Sciatic nerve (tissue), 2 donors: Measurements from ENCODE around the gene LAX1. TPM values are rescaled to one million over a fixed set of nuclear protein-coding genes. Genes with fewer than 3 reads are reported as not detected.
A peak's percentile ranks its signal among the peaks of the same experiment; 100 is the strongest.
"Not testable (repeated sequence)": the region's sequence is repeated elsewhere in the genome, so short reads cannot be mapped to it uniquely, and the experiment has no call there.

Experiments used
- ATAC-seq: fragments of 200-7000 bp; cut with Tn5 transposase; one replicate; pipeline ENCODE4 v1.9.1; 2020; ENCODE audit warnings: mild to moderate bottlenecking, moderate library complexity
- DNase-seq: peaks from one replicate; pipeline ENCODE4 v3.0.0-alpha.2; 2020; ENCODE audit warnings: low spot score
- intact Hi-C: fragments of 100-400 bp; cut with DNase I; formaldehyde crosslinking; loops from one replicate; pipeline ENCODE4 v1.14.2; 2022
- total RNA-seq: library from RNA; stranded (reverse); fragmentation: NEBNext Ultra II Directional; extraction: Animal tissue kit (Norgen Biotek cat#: 25700); gene quantifications from one replicate; pipeline ENCODE4 v1.2.1, GENCODE V29; 2021
- donor health status: DM: no; HTN: no; CAD: no.
- donor health status: DM: no; HTN: no; CAD: no.

LAX1 gene, protein sequence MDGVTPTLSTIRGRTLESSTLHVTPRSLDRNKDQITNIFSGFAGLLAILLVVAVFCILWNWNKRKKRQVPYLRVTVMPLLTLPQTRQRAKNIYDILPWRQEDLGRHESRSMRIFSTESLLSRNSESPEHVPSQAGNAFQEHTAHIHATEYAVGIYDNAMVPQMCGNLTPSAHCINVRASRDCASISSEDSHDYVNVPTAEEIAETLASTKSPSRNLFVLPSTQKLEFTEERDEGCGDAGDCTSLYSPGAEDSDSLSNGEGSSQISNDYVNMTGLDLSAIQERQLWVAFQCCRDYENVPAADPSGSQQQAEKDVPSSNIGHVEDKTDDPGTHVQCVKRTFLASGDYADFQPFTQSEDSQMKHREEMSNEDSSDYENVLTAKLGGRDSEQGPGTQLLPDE
- 1.6 TPM for total RNA-seq

DNA sequence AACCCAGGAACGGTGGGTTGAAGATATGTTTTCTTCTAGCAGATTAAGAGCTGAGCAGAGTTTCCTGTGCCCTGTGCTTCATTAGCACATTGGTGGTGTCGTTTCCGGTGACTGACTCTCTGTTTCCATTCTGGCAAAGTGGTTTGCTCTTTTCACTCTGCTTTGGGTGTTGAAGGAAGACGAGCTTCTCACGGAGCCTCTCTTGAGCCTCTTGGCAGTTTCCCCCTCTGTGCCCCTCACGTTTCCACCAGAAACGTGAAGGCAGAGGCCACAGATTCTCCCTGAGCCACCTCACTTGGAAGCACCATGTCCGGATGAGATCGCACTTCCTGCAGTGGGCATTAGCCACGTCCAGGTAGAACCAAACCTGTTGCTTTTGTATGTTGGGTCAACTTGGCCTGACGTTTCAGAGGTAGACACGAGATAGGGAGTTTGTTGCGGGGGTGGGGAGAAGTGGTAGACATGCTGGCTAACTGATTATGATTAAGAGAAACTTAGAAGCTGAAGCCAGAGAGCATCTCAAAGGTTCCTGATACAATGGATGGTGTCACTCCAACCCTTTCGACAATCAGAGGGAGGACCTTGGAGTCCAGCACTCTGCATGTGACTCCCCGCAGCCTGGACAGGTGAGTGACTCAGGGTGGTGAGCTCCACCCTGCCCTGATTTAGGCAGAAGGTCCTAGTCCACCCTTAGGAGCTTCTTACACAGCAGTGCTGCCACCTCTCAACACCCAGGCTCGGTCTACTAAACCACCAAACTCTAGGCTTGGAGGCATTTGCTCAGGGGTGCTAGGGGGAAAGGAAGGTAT is at the start of gene LAX1:
Gene LAX1 (plus strand): TSS at position 155 of the 809 bp plus-strand sequence. CDS start 383 bp downstream, at position 538.
- DNase-seq = no peak
- ATAC-seq = no peak
- intact Hi-C loops = loop anchor here (10.0 kb wide), 1 partner anchor 1490 kb away; no protein-coding TSS in a partner anchor

DNA sequence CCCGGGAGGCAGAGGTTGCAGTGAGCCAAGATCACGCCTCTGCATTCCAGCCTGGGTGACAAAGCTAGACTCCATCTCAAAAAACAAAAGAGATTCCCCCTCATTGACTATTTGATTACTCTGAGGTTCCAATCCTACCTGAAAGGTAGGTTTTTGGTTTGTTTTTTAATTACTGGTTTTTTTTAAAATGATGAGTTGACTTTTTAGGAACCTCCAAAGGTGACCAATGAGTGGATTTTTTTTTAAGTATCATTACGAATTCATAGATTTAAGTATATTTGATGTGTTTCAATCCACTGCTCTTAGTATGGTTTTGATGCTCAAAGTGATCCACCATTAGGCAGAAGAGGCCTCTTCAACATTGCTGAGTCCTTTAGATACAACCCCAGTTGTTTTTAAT is 47.9 kb upstream of the LAX1 start:
- intact Hi-C loops = no loop called here
- DNase-seq (no peak), ATAC-seq (no peak)

DNA sequence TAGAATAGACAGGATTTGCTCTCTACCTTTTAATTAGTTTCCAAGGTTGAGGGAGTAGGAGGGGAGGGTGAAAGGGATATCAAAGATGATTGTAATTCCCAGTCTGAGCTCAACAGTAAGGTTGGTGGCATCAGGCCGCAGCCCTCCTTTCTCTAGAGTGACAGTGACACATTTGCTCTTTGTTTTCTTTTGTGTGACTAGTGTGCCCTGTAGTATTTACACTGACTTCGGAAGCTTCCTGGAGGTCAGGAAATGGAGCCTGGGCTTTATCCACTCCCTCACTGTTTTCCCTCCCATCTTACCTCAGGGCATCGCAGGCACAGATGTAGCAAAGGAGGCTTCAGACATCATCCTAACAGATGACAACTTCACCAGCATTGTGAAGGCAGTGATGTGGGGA is 44.7 kb upstream of the LAX1 start:
- DNase-seq (no peak), ATAC-seq (no peak)
- intact Hi-C loops = no loop called here

DNA sequence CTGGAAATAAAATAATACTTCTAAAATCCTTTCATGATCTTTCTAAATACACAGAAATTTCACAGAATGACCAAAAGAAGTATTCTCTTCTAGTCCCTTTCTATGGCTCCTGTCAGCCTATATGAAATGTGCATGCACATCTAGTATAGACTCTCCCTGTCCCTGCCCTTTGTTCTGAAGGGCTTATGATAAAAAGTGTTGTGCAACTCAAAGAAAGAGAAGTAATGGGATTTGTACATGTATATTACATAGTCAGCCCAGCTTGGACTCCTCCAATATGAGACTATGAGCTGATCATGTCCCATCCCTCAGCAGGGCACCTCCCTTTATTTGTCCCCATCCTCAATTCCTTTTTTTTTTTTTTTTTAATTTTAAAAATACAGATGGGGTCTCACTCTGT is 42.1 kb upstream of the LAX1 start:
- no peak for ATAC-seq
- intact Hi-C loops = no loop called here
- no peak for DNase-seq

DNA sequence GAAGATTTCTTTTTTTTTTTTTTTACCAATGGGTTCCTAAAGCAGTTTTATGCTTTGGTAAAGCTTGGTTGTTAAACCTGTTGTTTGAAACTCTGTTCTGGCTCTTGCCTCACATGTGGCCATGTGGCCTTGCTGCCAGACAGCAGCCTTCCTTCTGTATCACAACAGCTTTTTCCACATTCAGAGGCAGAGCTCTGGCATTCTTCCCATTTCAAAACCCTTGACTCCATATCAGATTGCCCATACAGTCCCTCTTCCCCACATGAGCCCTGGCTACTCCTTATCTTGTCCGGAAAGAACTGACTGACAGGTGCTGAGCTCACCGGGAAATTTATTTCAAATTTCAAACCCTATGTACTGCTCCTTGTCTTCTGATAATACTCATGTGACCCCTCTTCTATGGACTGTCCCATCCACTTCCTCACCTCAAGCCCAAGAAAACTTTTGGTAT is 38.5 kb upstream of the LAX1 start:
- intact Hi-C loops = no loop called here
- DNase-seq (no peak), ATAC-seq (no peak)

DNA sequence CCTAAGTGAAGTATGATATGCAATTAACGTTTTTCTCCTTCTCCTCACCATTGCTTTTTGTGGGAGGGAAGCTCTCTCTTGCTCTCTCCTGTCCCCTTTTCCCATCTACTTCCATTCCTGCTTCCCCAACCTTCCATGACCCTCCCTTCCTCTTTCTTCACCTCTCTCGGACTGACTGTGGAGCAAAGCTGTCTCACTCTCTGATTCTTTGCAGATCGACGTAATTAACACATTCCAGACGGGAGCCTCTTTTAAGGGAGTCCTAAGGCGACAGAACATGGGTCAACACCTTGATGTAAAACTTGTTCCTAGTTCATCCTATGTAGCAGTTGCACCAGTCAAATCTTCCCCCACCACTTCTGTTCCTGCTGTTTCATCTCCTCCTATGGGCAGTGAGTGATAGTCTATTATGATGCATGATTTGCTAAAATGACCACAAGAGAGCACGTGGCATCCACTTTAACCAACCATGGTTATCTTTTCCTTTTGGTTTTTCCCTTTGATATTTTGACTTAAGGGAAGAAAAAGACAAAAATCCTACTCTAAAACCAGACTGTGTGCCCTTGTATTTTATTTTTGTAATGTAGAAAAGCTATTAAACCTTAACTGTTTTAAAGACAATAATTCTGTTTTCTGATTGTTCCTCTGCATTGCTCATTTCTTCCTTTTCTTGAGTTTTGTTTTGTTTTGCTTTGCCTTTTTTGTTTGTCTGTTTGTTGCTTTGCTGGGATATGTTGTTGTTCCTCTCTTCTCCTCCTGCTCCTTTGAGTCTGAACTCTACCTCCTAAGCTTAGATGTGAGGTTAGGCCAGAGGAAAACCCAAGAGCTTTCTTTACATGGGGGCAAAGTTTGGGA is 31.7 kb upstream of the LAX1 start:
- DNase-seq (no peak), ATAC-seq (no peak)
- intact Hi-C loops = no loop called here

DNA sequence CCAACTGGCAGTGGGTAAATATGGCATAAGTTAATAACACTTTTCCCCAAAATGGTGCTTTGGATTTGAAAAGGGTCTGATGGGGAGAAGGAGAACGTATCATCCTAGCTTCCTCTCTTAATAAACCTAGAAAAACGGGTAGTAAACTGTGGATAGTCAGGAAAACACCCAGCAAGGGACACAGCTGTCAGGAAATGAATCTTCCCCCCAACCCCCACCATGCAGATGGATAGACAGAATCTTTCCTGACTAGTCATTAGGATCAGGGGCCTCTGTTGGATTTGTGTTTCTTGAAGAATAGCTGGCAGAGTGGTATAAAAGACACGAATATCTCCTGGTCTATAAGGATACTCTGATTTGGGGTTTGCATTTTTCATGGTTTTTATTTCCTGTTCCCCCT is 22.5 kb upstream of the LAX1 start:
- DNase-seq (no peak), ATAC-seq (no peak)
- intact Hi-C loops = no loop called here

DNA sequence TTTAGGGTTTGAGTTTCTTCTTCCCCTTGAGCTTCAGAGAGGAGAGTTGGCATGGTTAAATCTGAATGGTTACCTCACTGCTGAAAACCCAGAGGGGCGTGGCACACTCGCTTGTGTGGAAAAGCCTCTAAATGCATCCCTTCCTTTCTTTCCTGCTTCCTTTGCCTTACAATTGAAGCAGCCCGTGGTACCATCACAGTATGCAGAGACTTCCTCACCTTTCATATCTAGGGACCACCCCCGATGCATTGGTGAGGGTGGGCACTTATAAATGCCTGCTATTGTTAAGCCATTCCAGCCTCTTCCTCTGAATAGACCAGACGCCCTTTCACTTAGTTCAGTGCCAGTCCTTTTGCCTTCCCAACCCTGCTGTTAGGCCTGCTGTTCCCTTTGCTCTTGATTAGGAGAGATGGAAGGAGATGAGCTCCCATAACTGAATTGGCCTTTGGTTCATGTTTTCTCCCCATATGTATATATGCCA is 21.9 kb upstream of the LAX1 start:
- DNase-seq = no peak
- peak; percentile 49 for ATAC-seq
- intact Hi-C loops = no loop called here

DNA sequence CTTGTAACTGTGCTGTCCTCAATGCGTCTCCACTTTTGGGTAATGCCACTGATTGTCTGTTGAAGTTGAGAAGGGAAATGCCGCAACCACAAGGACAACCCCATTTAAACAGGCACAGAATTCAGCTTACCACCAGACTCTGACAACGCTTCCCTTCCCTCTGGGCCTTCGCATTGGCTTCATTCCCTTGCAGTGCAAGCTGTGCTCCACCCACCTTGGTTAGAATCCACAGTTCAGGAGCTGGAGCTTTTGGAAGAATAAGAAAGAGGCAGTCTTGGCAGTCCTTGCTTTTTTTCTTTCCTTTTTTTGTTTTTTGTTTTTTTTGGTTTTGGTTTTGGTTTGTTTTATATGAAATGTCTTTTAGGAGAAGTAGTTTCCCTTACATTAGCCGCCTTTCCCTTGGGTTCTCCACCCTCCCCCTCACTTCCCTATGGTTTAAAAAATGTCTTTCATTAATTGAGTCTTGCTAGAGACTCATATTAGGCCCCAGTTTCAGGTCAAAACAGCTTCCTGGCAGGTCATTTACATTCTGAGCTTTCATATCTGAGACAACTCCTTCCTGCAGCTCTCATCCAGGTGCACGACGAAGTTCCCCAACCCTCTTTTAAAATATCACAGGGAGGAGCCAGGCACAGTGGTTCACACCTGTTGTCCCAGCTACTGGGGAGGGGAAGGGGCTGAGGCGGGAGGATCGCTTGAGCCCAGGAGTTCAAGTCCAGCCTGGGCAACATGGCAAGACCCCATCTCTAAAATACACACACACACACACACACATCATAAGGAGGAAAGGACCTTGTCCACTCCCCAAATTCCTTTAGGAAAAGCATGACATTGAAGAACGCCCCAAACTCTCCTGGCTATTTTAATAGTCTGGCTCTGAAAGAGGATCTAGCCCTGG is 20.7 kb upstream of the LAX1 start:
- DNase-seq = peak; percentile 81
- ATAC-seq = peak; percentile 95
- intact Hi-C loops = no loop called here

DNA sequence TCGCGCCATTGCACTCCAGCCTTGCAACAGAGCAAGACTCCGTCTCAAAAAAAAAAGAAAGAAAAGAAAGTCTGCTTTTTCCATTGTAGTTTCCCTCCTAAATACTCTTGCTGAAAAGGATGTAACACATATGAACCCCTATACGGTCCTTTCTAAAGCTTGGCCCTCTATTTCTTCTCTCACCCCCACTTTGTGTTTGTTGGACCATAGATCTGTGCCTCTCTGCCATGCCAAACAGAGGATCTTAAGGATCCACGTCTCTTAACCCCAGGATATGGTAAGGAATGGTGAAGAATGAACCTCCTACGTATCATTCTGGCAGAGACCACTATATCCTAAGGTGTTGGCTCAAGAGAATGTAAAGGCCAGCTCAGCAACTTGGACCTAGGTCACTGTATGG is 18.7 kb upstream of the LAX1 start:
- ATAC-seq (no peak), DNase-seq (no peak)
- intact Hi-C loops = no loop called here

DNA sequence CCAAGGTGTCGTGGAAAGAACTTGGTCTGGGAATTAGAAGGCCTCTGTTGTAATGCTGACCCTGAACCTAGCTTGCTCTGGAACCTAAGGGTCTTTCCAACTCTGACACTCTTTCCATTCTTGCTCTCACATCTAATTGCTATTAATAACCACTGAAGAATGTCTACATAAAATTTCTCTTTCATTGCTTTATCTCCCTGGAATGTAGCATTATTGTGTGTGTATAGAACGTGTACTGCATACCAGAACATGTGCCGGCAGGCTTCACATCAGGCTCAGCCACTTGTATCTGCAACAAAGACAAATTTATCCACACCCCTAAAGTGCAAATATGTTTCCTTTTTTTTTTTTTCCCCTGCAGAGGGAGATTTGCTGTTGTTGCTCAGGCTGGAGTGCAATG is 13.9 kb upstream of the LAX1 start:
- DNase-seq (no peak), ATAC-seq (no peak)
- intact Hi-C loops = no loop called here

DNA sequence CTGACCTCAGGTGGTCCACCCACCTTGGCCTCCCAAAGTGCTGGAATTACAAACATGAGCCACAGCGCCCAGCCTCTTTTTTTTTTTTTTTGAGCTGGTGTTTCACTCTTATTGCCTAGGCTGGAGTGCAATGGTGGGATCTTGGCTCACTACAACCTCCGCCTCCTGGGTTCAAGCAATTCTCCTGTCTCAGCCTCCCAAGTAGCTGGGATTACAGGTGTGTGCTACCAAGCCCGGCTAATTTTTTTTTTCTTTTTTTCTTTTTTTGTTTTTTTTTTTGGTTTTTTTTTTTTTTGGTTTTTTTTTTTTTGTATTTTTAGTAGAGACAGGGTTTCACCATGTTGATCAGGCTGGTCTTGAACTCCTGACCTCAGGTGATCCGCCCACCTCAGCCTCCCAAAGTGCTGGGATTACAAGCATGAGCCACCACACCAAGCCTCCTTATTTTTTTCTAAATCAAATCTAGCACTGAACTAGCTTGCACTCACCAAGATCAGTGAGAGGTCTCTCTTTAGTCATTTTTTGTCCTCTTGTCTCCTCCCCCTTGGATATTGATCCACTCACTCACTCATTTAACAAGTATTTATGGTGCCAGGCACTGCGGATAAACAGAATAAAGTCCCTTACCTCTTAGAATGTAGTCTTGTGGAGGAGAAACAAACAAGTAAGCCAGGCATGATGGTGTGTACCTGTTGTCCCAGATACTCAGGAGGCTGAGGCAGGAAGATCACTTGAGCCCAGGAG is 13.2 kb upstream of the LAX1 start:
- DNase-seq, intact Hi-C loops, ATAC-seq: not testable (repeated sequence)

DNA sequence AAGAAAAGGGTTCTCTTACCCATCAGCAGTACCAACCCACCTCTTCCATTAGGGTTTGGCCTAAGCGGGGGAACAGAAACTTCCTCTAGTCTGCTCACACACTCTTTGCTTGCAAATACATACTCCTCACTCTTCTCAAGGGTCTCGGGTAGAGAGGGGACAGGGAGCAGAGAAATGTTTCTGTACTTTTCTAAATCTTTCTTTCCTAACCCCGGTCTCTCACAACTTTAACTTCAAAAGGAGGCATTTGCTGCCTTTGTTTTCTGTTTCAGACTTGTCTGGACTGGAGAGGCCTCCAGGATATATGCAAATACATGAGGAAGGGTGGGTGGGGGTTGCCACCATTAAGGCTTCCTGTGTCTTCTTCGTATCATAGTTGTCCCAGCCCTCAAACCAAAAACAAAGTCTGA is 10.5 kb upstream of the LAX1 start:
- DNase-seq (no peak), ATAC-seq (no peak)
- intact Hi-C loops = no loop called here

DNA sequence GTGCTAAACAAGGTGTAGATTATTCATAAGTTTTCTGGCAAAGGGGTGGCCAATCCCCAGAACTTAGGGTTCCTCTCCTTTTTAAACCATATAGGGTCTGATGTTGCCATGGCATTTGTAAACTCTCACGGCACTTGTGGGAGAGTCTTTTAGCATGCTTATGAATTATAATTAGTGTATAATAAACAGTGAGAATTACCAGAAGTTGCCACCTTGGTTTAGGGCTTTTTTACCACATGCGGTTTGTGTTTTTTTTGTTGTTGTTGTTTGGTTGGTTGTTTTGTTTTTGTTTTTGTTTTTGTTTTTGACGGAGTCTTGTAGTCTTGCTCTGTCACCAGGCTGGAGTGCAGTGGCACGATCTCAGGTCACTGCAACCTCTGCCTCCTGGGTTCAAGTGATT is 8.9 kb upstream of the LAX1 start:
- ATAC-seq (no peak), DNase-seq (no peak)
- intact Hi-C loops = loop anchor here (1.0 kb wide), 1 partner anchor 25 kb away; no protein-coding TSS in a partner anchor

DNA sequence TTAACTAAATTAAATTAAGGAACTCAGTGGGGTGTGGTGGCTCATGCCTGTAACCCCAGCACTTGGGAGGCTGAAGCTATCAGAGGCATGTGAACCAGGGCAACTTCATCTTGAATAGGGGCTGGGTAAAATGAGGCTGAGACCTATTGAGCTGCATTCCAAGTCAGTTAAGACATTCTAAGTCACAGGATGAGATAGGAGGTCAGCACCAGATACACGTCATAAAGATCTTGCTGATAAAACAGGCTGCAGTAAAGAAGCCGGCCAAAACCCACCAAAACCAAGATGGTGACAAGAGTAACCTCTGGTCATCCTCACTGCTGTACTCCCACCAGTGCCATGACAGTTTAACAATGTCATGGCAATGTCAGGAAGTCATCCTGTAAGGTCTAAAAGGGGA is 6.2 kb upstream of the LAX1 start:
- DNase-seq, intact Hi-C loops, ATAC-seq: not testable (repeated sequence)

DNA sequence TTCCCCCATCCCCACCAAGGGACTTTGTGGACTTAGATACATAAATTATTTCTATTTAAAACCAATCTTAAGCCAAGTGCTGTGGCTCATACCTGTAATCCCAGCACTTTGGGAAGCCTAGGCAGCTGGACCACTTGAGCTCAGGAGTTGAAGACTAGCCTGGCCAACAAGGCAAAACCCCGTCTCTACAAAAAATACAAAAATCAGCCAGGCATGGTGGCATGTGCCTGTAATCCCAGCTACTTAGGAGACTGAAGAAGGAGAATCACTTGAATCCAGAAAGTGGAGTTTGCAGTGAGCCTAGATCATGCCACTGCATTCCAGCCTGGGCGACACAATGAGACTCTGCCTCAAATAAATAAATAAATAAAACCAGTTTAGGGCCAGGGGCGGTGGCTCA is 4.5 kb upstream of the LAX1 start:
- ATAC-seq (no peak), DNase-seq (no peak)
- intact Hi-C loops = loop anchor here (10.0 kb wide), 1 partner anchor 1486 kb away; no protein-coding TSS in a partner anchor

DNA sequence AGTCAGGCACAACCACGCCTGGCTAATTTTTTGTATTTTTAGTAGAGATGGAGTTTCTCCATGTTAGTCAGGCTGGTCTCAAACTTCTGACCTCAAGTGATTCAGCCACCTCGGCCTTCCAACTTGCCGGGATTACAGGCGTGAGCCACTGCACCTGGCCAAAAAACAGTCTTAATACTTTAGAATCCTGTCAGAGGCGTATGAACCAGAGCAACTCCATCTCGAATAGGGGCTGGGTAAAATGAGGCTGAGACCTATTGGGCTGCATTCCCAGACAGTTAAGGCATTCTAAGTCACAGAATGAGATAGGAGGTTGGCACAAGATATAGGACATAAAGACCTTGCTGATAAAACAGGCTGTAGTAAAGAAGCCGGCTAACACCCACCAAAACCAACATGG is 3.0 kb upstream of the LAX1 start:
- intact Hi-C loops = loop anchor here (10.0 kb wide), 1 partner anchor 1487 kb away; no protein-coding TSS in a partner anchor
- ATAC-seq = not testable (repeated sequence)

More for the DNA sequence above, 3.0 kb upstream of the LAX1 start:
- not testable (repeated sequence) for DNase-seq
